SK-N-SH (cell line): ENCODE data around the gene PIGL. TPM values are rescaled to one million over a fixed set of nuclear protein-coding genes. Genes with fewer than 3 reads are reported as not detected.

Experiments used
- CTCF ChIA-PET: fragments of 300-600, 350-600 bp; formaldehyde crosslinking; extraction: SDS; loops from one replicate; lab custom pipeline; 2021; lab: Yijun Ruan, JAX
- POLR2A ChIA-PET: fragments of 350-600 bp; sonication (Branson Sonifier 250); formaldehyde crosslinking; extraction: SDS; loops from one replicate; lab custom pipeline; 2020; ENCODE audit warnings: antibody characterized with exemption, inconsistent platforms; lab: Yijun Ruan, JAX
- DNase-seq: peaks from one replicate; pipeline ENCODE4 v3.0.0; 2012
- H2AFZ ChIP-seq: fragments of 200-600 bp; sonication (generic); 2 replicates; pipeline ENCODE4 v1.8.1; 2016; ENCODE audit warnings: antibody characterized with exemption, mild to moderate bottlenecking, low read depth
- H3F3A ChIP-seq: fragments of 200-600 bp; sonication (generic); replicated peaks from 2 replicates; pipeline ENCODE3; 2016; ENCODE audit warnings: antibody characterized with exemption, mild to moderate bottlenecking; ENCODE audit not compliant: insufficient read depth
- H3K27ac ChIP-seq, 2 experiments: fragments of 200-500 bp in 1 of 2; fragments of 200-600 bp in 1 of 2; sonication (Bioruptor generic) in 1 of 2; sonication (generic), shearing (Covaris generic) in 1 of 2; 2 replicates each; pipeline versions ENCODE4 v1.5.1 to v1.6.1; 2014 to 2016; ENCODE audit warnings: low read depth in 2 of 2, inconsistent platforms in 1 of 2, low read length in 1 of 2, mild to moderate bottlenecking in 1 of 2, mixed read lengths in 1 of 2
- H3K27me3 ChIP-seq: fragments of 200-600 bp; sonication (generic), shearing (Covaris generic); 2 replicates; pipeline ENCODE4 v1.6.1; 2016; ENCODE audit warnings: mixed run types; ENCODE audit not compliant: insufficient read depth
- H3K36me3 ChIP-seq, 2 experiments: fragments of 200-500 bp in 1 of 2; fragments of 200-600 bp in 1 of 2; sonication (Bioruptor generic) in 1 of 2; sonication (generic) in 1 of 2; replicated peaks in 1 of 2; 2 replicates each; pipeline versions ENCODE3 to v1.5.1; 2014 to 2016; ENCODE audit warnings: low read length in 1 of 2, mild to moderate bottlenecking in 1 of 2; ENCODE audit not compliant: insufficient read depth in 2 of 2, control insufficient read depth in 1 of 2
- H3K4me1 ChIP-seq, 2 experiments: fragments of 200-500 bp in 1 of 2; fragments of 200-600 bp in 1 of 2; sonication (Bioruptor generic) in 1 of 2; sonication (generic), shearing (Covaris generic) in 1 of 2; 2 replicates each; pipeline versions ENCODE4 v1.5.1 to v1.6.1; 2014 to 2016; ENCODE audit warnings: low read depth in 1 of 2, low read length in 1 of 2, mixed run types in 1 of 2; ENCODE audit not compliant: insufficient read depth in 2 of 2, control insufficient read depth in 1 of 2
- H3K4me2 ChIP-seq: fragments of 200-600 bp; sonication (generic), shearing (Covaris generic); 2 replicates; pipeline ENCODE4 v1.6.1; 2017; ENCODE audit warnings: mixed run types
- H3K4me3 ChIP-seq, 2 experiments: fragments of 200-500 bp in 1 of 2; fragments of 200-600 bp in 1 of 2; sonication (Bioruptor generic) in 1 of 2; sonication (generic), shearing (Covaris generic) in 1 of 2; 2 replicates each; pipeline versions ENCODE4 v1.5.1 to v1.8.1; 2014 to 2016; ENCODE audit warnings: low read depth in 2 of 2, inconsistent platforms in 1 of 2, low read length in 1 of 2, mild to moderate bottlenecking in 1 of 2, mixed read lengths in 1 of 2, moderate library complexity in 1 of 2
- H3K79me2 ChIP-seq: fragments of 200-600 bp; sonication (generic); 2 replicates; pipeline ENCODE4 v1.8.1; 2017; ENCODE audit warnings: mild to moderate bottlenecking; ENCODE audit not compliant: insufficient read depth
- H3K9ac ChIP-seq: fragments of 200-600 bp; sonication (generic); 2 replicates; pipeline ENCODE4 v1.6.1; 2017; ENCODE audit warnings: mixed run types
- H3K9me2 ChIP-seq: fragments of 200-600 bp; sonication (generic); 2 replicates; pipeline ENCODE4 v1.6.1; 2017; ENCODE audit warnings: mixed run types
- H3K9me3 ChIP-seq: fragments of 200-600 bp; sonication (generic); 2 replicates; pipeline ENCODE4 v1.6.1; 2017; ENCODE audit warnings: mixed run types, mild to moderate bottlenecking, moderate library complexity
- H4K20me1 ChIP-seq: fragments of 200-600 bp; sonication (generic); 2 replicates; pipeline ENCODE4 v1.6.1; 2017; ENCODE audit warnings: mild to moderate bottlenecking, mixed run types; ENCODE audit not compliant: insufficient read depth
- CHD2 ChIP-seq: fragments of 150-350 bp; IDR thresholded peaks from 2 replicates; pipeline ENCODE4 v1.6.1; 2018; ENCODE audit warnings: low read length; ENCODE audit not compliant: partially characterized antibody
- ELF1 ChIP-seq: IDR thresholded peaks from 2 replicates; pipeline ENCODE4 v1.4.0; 2012
- EP300 ChIP-seq, 2 experiments: IDR thresholded peaks; 2 replicates each; pipeline versions ENCODE4 v1.4.0 to v1.6.1; 2012; ENCODE audit warnings: borderline replicate concordance in 1 of 2, low read depth in 1 of 2, low read length in 1 of 2
- FOSL2 ChIP-seq: IDR thresholded peaks from 2 replicates; pipeline ENCODE4 v1.4.0; 2012; ENCODE audit warnings: low read depth, mild to moderate bottlenecking, moderate library complexity, borderline replicate concordance
- FOXM1 ChIP-seq: IDR thresholded peaks from 2 replicates; pipeline ENCODE4 v1.4.0; 2012; ENCODE audit warnings: low read depth, mild to moderate bottlenecking
- GABPA ChIP-seq: IDR thresholded peaks from 2 replicates; pipeline ENCODE4 v1.4.0; 2012; ENCODE audit warnings: low read depth, mild to moderate bottlenecking
- JUND ChIP-seq: IDR thresholded peaks from 2 replicates; pipeline ENCODE4 v1.4.0; 2012
- MEF2A ChIP-seq: IDR thresholded peaks from 2 replicates; pipeline ENCODE4 v1.4.0; 2012; ENCODE audit warnings: low read depth, borderline replicate concordance
- MXI1 ChIP-seq: IDR thresholded peaks from 2 replicates; pipeline ENCODE4 v1.6.1; 2012; ENCODE audit warnings: mild to moderate bottlenecking, low read depth, low read length, improper control_type of control experiment
- NRF1 ChIP-seq: IDR thresholded peaks from 2 replicates; pipeline ENCODE4 v1.6.1; 2012; ENCODE audit warnings: low read depth, mild to moderate bottlenecking, low read length
- POLR2AphosphoS5 ChIP-seq: IDR thresholded peaks from 2 replicates; pipeline ENCODE4 v1.6.1; 2012; ENCODE audit warnings: low read depth, low read length
- RCOR1 ChIP-seq: fragments of 150-350 bp; IDR thresholded peaks from 2 replicates; pipeline ENCODE4 v1.6.1; 2017; ENCODE audit warnings: antibody characterized with exemption, low read length
- REST ChIP-seq: IDR thresholded peaks from 2 replicates; pipeline ENCODE4 v1.6.1; 2012; ENCODE audit warnings: mild to moderate bottlenecking, low read depth, low read length, moderate library complexity
- SIN3A ChIP-seq: IDR thresholded peaks from 2 replicates; pipeline ENCODE4 v1.6.1; 2012; ENCODE audit warnings: low read depth, mild to moderate bottlenecking, low read length, moderate library complexity, borderline replicate concordance
- TAF1 ChIP-seq: IDR thresholded peaks from 2 replicates; pipeline ENCODE4 v1.6.1; 2012; ENCODE audit warnings: low read depth, mild to moderate bottlenecking, low read length, moderate library complexity, borderline replicate concordance
- YY1 ChIP-seq: IDR thresholded peaks from 2 replicates; pipeline ENCODE4 v1.4.0; 2012; ENCODE audit warnings: low read depth, mild to moderate bottlenecking
- whole genome bisulfite sequencing: methylation state at CpG from one replicate; pipeline ENCODE4 v1.1.6; 2017; ENCODE audit warnings: low lambda C conversion rate; 5-methylcytosine and 5-hydroxymethylcytosine counted together
- polyA plus RNA-seq, 3 experiments: library from polyadenylated mRNA; depleted of rRNA; stranded (reverse); fragments of >200 nt; gene quantifications; 2 replicates each; pipeline ENCODE4 v1.2.3, GENCODE V29; 2012
- TF ChIP-seq, protein P1 (sequence below): IDR thresholded peaks from 2 replicates; pipeline ENCODE4 v1.4.0; 2012; ENCODE audit warnings: low read depth
- TF ChIP-seq, protein P2 (sequence below): fragments of 150-350 bp; IDR thresholded peaks from 2 replicates; pipeline ENCODE4 v1.6.1; 2017; ENCODE audit warnings: antibody characterized with exemption, low read length, low read depth, borderline replicate concordance
- TF ChIP-seq, protein P3 (sequence below): IDR thresholded peaks from 2 replicates; pipeline ENCODE4; 2012
- TF ChIP-seq, protein P4 (sequence below): IDR thresholded peaks from 2 replicates; pipeline ENCODE4 v1.4.0; 2012; ENCODE audit warnings: low read depth, borderline replicate concordance

Gene PIGL
- polyA plus RNA-seq (2012; rRNA removed), result 34.0 and 58.0 TPM in 2 replicates
- polyA plus RNA-seq (2012; cell fraction: cytosol; rRNA removed), result 13.3 and 15.4 TPM in 2 replicates
- polyA plus RNA-seq (2012; cell fraction: nucleus; rRNA removed), result 245 and 336 TPM in 2 replicates

- TF ChIP-seq FOXM1, result no peak
- peak; percentile 61 for TF ChIP-seq RCOR1
- no peak for TF ChIP-seq MEF2A
- peak; percentile 72 for TF ChIP-seq NRF1
- TF ChIP-seq, protein P1, sequence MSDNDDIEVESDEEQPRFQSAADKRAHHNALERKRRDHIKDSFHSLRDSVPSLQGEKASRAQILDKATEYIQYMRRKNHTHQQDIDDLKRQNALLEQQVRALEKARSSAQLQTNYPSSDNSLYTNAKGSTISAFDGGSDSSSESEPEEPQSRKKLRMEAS, result peak; percentile 91
- TF ChIP-seq TAF1, result peak; percentile 97
- TF ChIP-seq JUND, result no peak
- TF ChIP-seq, protein P2, sequence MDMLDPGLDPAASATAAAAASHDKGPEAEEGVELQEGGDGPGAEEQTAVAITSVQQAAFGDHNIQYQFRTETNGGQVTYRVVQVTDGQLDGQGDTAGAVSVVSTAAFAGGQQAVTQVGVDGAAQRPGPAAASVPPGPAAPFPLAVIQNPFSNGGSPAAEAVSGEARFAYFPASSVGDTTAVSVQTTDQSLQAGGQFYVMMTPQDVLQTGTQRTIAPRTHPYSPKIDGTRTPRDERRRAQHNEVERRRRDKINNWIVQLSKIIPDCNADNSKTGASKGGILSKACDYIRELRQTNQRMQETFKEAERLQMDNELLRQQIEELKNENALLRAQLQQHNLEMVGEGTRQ, result no peak
- TF ChIP-seq MXI1, result peak; percentile 96
- TF ChIP-seq, protein P3, sequence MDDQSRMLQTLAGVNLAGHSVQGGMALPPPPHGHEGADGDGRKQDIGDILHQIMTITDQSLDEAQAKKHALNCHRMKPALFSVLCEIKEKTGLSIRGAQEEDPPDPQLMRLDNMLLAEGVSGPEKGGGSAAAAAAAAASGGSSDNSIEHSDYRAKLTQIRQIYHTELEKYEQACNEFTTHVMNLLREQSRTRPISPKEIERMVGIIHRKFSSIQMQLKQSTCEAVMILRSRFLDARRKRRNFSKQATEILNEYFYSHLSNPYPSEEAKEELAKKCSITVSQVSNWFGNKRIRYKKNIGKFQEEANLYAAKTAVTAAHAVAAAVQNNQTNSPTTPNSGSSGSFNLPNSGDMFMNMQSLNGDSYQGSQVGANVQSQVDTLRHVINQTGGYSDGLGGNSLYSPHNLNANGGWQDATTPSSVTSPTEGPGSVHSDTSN, result peak; percentile 2; the same call in 1 of the 2 replicates
- TF ChIP-seq FOSL2, result 0 out of 2 replicates have a peak, but pooled peaks have one; percentile 5
- TF ChIP-seq GABPA, result peak; percentile 80
- TF ChIP-seq, protein P4, sequence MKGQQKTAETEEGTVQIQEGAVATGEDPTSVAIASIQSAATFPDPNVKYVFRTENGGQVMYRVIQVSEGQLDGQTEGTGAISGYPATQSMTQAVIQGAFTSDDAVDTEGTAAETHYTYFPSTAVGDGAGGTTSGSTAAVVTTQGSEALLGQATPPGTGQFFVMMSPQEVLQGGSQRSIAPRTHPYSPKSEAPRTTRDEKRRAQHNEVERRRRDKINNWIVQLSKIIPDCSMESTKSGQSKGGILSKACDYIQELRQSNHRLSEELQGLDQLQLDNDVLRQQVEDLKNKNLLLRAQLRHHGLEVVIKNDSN, result no peak
- peak in 1 of 2 experiments; percentile 21; a peak in 1 of 4 replicates for TF ChIP-seq EP300 (IDR thresholded peaks at IDR 0.05; ENCODE audit: borderline replicate concordance in 1 of 2, low read depth in 1 of 2, low read length in 1 of 2)
- TF ChIP-seq SIN3A, result peak; percentile 93; the same call in 1 of the 2 replicates
- peak; percentile 94 for TF ChIP-seq YY1
- peak; percentile 92 for TF ChIP-seq CHD2
- TF ChIP-seq POLR2AphosphoS5, result peak; percentile 97
- peak; percentile 55; the same call in 1 of the 2 replicates for TF ChIP-seq ELF1
- TF ChIP-seq REST, result peak; percentile 66; the same call in 1 of the 2 replicates
- peaks cover 31% of the 10 kb centered on the region for H3F3A ChIP-seq
- H3K79me2 ChIP-seq, result peaks cover 91% of the 10 kb centered on the region
- H3K27me3 ChIP-seq, result no peaks in the 10 kb centered on the region
- H2AFZ ChIP-seq, result peak within 1 kb of the TSS; percentile 92
- peak within 1 kb of the TSS; percentile 81 to 94 for H3K4me3 ChIP-seq
- no peaks in the 10 kb centered on the region for H3K9me3 ChIP-seq
- CTCF ChIA-PET, result interaction anchor here (1.0 to 1.3 kb wide), 4 partner anchors 9 to 218 kb away, joined by 3 read pairs; partner anchors contain the start of genes TTC19 and ZSWIM7
- WGBS, result under 1% methylated on average over 16 of the region's 29 CpGs
- H3K27ac ChIP-seq, result peak within 1 kb of the TSS; percentile 92 to 97
- POLR2A ChIA-PET, result interaction anchor here (1.6 kb wide), 1 partner anchor 135 kb away, joined by 5 read pairs; no protein-coding TSS in a partner anchor
- H3K9me2 ChIP-seq, result no peaks in the 10 kb centered on the region
- peaks cover 21% of the 10 kb centered on the region for H4K20me1 ChIP-seq
- peaks cover 0 to 11% of the 10 kb centered on the region in 2 experiments for H3K36me3 ChIP-seq
- peaks cover 4% of the 10 kb centered on the region in 2 experiments; a peak in 3 of 4 replicates for H3K4me1 ChIP-seq
- DNase-seq, result peak; percentile 87
- peak within 1 kb of the TSS; percentile 91 for H3K4me2 ChIP-seq
- peak within 1 kb of the TSS; percentile 98 for H3K9ac ChIP-seq
Observed at GRCh38 chr17:16217002-16217635, at the start of gene PIGL. TSS of gene PIGL (plus strand) at chr17:16217210. CDS start at chr17:16217227, 17 bp downstream.
